Neural cell (in vitro differentiated cells): ENCODE measurements around the gene C10orf88.

ENCODE experiments used
- CTCF ChIP-seq: fragments of 450-650 bp; IDR thresholded peaks from 2 replicates; pipeline ENCODE4 v1.5.1; 2014; ENCODE audit warnings: antibody characterized with exemption, mild to moderate bottlenecking, moderate library complexity; ENCODE audit not compliant: poor library complexity, severe bottlenecking
- EP300 ChIP-seq: fragments of 450-650 bp; conservative IDR thresholded peaks from 2 replicates; pipeline ENCODE4 v1.6.1; 2014; ENCODE audit warnings: antibody characterized with exemption, mild to moderate bottlenecking, moderate library complexity; ENCODE audit not compliant: poor library complexity, severe bottlenecking
- EZH2 ChIP-seq: fragments of 200-600, 300-800 bp; shearing (Covaris generic), sonication (generic); IDR thresholded peaks from 2 replicates; pipeline ENCODE4 v1.6.1; 2014; ENCODE audit warnings: antibody characterized with exemption, low read length, borderline replicate concordance, mild to moderate bottlenecking; ENCODE audit not compliant: insufficient read depth, poor library complexity, severe bottlenecking
- MXI1 ChIP-seq: fragments of 450-650 bp; conservative IDR thresholded peaks from 2 replicates; pipeline ENCODE4 v1.6.1; 2014; ENCODE audit warnings: antibody characterized with exemption, mild to moderate bottlenecking; ENCODE audit not compliant: poor library complexity, severe bottlenecking
- POLR2AphosphoS5 ChIP-seq: IDR thresholded peaks from 2 replicates; pipeline ENCODE4 v1.6.1; 2012
- REST ChIP-seq: IDR thresholded peaks from 2 replicates; pipeline ENCODE4 v1.6.1; 2012; ENCODE audit warnings: borderline replicate concordance
- SMC3 ChIP-seq: fragments of 450-650 bp; conservative IDR thresholded peaks from 2 replicates; pipeline ENCODE4 v1.6.1; 2014; ENCODE audit warnings: antibody characterized with exemption, mild to moderate bottlenecking, moderate library complexity; ENCODE audit not compliant: poor library complexity
- TAF1 ChIP-seq: IDR thresholded peaks from 2 replicates; pipeline ENCODE4 v1.6.1; 2012; ENCODE audit warnings: low read depth

- TF ChIP-seq EP300 (no peak), REST (no peak), CTCF (no peak), EZH2 (no peak), TAF1 (no peak), POLR2AphosphoS5 (no peak), SMC3 (no peak), MXI1 (no peak)
Observed at GRCh38 chr10:122974543-122975064, 20.6 kb upstream of the C10orf88 start.
